Measurements from ENCODE around the gene COLQ. TPM values are rescaled to one million over a fixed set of nuclear protein-coding genes. Genes with fewer than 3 reads are reported as not detected.
"Not testable (repeated sequence)": the region's sequence is repeated elsewhere in the genome, so short reads cannot be mapped to it uniquely, and the experiment has no call there.

Gene COLQ
- 0.13 and 0.40 TPM in 2 replicates for total RNA-seq (2014; rRNA removed)
- 0.34 TPM for polyA plus RNA-seq (2012)

GRCh38 chr3:15521573-15521965 lies at the start of gene COLQ:
COLQ (minus strand) TSS chr3:15521706; CDS start chr3:15521625, 81 bp downstream.
- no peak for DNase-seq (ENCODE audit: low read depth)

GRCh38 chr3:15563190-15563589 lies 41.7 kb upstream of the COLQ start:
- DNase-seq (ENCODE audit: low read depth), result no peak

- DNase-seq (ENCODE audit: low read depth), result no peak
Measured at GRCh38 chr3:15562560-15562959, 41.1 kb upstream of the COLQ start.

GRCh38 chr3:15558581-15558980 lies 37.1 kb upstream of the COLQ start:
- DNase-seq (ENCODE audit: low read depth), result no peak

- peak; percentile 64 for DNase-seq (ENCODE audit: low read depth)
Measured at GRCh38 chr3:15557511-15557946, 36.0 kb upstream of the COLQ start.

GRCh38 chr3:15556512-15556911 lies 35.0 kb upstream of the COLQ start:
- DNase-seq (ENCODE audit: low read depth), result no peak

- DNase-seq (ENCODE audit: low read depth), result no peak
Measured at GRCh38 chr3:15553749-15554148, 32.2 kb upstream of the COLQ start.

- DNase-seq (ENCODE audit: low read depth), result no peak
Measured at GRCh38 chr3:15551902-15552301, 30.4 kb upstream of the COLQ start.

GRCh38 chr3:15549846-15550245 lies 28.3 kb upstream of the COLQ start:
- no peak for DNase-seq (ENCODE audit: low read depth)

GRCh38 chr3:15542614-15543013 lies 21.1 kb upstream of the COLQ start:
- no peak for DNase-seq (ENCODE audit: low read depth)

GRCh38 chr3:15541371-15541770 lies 19.9 kb upstream of the COLQ start:
- DNase-seq (ENCODE audit: low read depth), result no peak

GRCh38 chr3:15539066-15539465 lies 17.6 kb upstream of the COLQ start:
- DNase-seq (ENCODE audit: low read depth), result no peak

GRCh38 chr3:15538345-15538744 lies 16.8 kb upstream of the COLQ start:
- no peak for DNase-seq (ENCODE audit: low read depth)

GRCh38 chr3:15536856-15537255 lies 15.3 kb upstream of the COLQ start:
- DNase-seq (ENCODE audit: low read depth), result no peak

- DNase-seq (ENCODE audit: low read depth), result no peak
Measured at GRCh38 chr3:15535732-15536131, 14.2 kb upstream of the COLQ start.

GRCh38 chr3:15532614-15533013 lies 11.1 kb upstream of the COLQ start:
- not testable (repeated sequence) for DNase-seq (ENCODE audit: low read depth)

- no peak for DNase-seq (ENCODE audit: low read depth)
Measured at GRCh38 chr3:15531346-15531745, 9.8 kb upstream of the COLQ start.

GRCh38 chr3:15528854-15529537 lies 7.5 kb upstream of the COLQ start:
- DNase-seq (ENCODE audit: low read depth), result no peak

- no peak for DNase-seq (ENCODE audit: low read depth)
Measured at GRCh38 chr3:15527031-15527459, 5.5 kb upstream of the COLQ start.

- no peak for DNase-seq (ENCODE audit: low read depth)
Measured at GRCh38 chr3:15525790-15526189, 4.3 kb upstream of the COLQ start.

- no peak for DNase-seq (ENCODE audit: low read depth)
Measured at GRCh38 chr3:15523660-15524417, 2.3 kb upstream of the COLQ start.

- DNase-seq (ENCODE audit: low read depth), result no peak
Measured at GRCh38 chr3:15522016-15522415, 510 bp upstream of the COLQ start.
